Vagina (tissue), 2 donors: ENCODE measurements around the gene PRKAG2.

ENCODE experiments used
- CTCF ChIP-seq, 3 experiments: fragments of 450-650 bp in 2 of 3; fragments of 200-600 bp in 1 of 3; sonication (generic) in 1 of 3; IDR thresholded peaks; one replicate each; pipeline ENCODE4 v1.5.1; 2017 to 2019; ENCODE audit warnings: antibody characterized with exemption in 3 of 3, mild to moderate bottlenecking in 2 of 3, moderate library complexity in 2 of 3
- POLR2A ChIP-seq, 2 donors: fragments of 450-650 bp; IDR thresholded peaks; one replicate each; pipeline ENCODE4 v1.6.1; 2017; ENCODE audit warnings: antibody characterized with exemption in 2 of 2, mild to moderate bottlenecking in 2 of 2, moderate library complexity in 2 of 2
- POLR2AphosphoS5 ChIP-seq, 2 donors: sonication (generic); formaldehyde crosslinking; IDR thresholded peaks; one replicate each; pipeline ENCODE4 v1.9.0; 2017; ENCODE audit warnings: antibody characterized with exemption in 2 of 2, mild to moderate bottlenecking in 2 of 2, low read depth in 1 of 2; ENCODE audit not compliant: insufficient read depth in 1 of 2

- TF ChIP-seq CTCF (IDR thresholded peaks at IDR 0.05) (no peak), POLR2A (IDR thresholded peaks at IDR 0.05) (no peak), POLR2AphosphoS5 (IDR thresholded peaks at IDR 0.05; ENCODE audit: insufficient read depth in 1 of 2, low read depth in 1 of 2) (no peak)
Measured at GRCh38 chr7:151888079-151889067, 11.5 kb upstream of the PRKAG2 start.
